Measurements from ENCODE around the gene CCT5.

The CCT5 gene

DNA sequence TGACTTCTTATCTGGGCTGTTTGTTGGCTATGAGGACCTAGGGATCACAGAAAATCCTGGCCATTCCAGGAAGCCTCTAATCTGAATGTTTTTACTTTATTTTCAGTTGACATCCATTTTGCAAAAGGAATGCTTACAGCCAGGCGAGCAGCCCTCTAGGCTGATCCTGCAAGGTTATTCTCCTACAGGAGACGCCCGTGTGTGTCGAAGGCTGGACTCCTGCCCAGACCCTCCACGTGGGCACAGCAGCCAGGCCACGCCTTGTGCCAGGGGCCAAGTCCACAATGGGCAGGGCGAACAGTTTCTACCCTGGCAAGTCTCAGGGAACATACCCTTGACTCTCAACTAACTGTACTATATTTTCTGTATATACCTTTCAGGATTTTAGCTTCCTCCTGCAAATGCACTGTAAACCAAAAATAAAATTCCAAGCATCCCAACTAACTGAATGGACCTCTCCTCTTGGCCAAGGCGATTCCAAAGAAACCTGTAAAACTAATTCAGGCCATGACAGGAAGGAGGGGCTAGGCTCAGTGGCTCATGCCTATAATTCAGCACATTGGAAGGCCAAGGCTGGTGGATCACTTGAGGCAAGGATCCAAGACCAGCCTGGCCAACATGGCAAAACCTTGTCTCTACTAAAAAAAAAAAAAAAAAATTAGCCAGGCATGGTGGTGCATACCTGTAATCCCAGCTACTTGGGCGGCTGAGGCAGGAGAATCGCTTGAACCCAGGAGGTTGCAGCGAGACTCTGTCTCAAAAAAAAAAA is 51.9 kb downstream of the CCT5 start:
- TF ChIP-seq CTCF (IDR thresholded peaks at IDR 0.05; ENCODE audit: low read depth, low read length): no peak
- DNase-seq: no peak
- H3K27me3 ChIP-seq (ENCODE audit: insufficient read depth, low read depth, severe bottlenecking): no peaks in the 10 kb centered on the region
- no peaks in the 10 kb centered on the region for H3K36me3 ChIP-seq
- no peak overlapping the region for H3K27ac ChIP-seq
- no peak overlapping the region for H3K4me3 ChIP-seq (ENCODE audit: low read depth, low read length)
- H3K9me3 ChIP-seq (ENCODE audit: severe bottlenecking): peaks cover 7% of the 10 kb centered on the region

DNA sequence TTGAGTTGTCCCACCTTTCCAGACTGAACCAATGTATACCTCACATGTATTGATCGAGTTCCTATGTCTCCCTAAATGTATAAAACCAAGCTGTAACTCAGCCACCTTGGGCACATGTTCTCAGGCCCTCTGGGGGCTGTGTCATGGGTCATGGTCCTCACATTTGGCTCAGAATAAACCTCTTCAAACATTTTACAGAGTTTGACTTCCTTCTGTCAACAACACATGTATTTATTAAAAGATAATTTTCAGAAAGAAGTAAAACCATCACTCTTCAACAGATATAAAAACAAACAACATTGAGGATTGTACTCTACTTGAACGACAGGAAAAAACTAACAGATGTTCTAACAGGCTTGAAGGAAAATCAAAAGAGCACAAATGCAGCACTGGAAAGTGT is 53.1 kb downstream of the CCT5 start:
- no peaks in the 10 kb centered on the region for H3K36me3 ChIP-seq
- H3K27me3 ChIP-seq (ENCODE audit: insufficient read depth, low read depth, severe bottlenecking): no peaks in the 10 kb centered on the region
- H3K9me3 ChIP-seq (ENCODE audit: severe bottlenecking): peaks cover 7% of the 10 kb centered on the region
- DNase-seq: no peak
- no peak overlapping the region for H3K27ac ChIP-seq
- TF ChIP-seq CTCF (IDR thresholded peaks at IDR 0.05; ENCODE audit: low read depth, low read length): no peak
- H3K4me3 ChIP-seq (ENCODE audit: low read depth, low read length): no peak overlapping the region

DNA sequence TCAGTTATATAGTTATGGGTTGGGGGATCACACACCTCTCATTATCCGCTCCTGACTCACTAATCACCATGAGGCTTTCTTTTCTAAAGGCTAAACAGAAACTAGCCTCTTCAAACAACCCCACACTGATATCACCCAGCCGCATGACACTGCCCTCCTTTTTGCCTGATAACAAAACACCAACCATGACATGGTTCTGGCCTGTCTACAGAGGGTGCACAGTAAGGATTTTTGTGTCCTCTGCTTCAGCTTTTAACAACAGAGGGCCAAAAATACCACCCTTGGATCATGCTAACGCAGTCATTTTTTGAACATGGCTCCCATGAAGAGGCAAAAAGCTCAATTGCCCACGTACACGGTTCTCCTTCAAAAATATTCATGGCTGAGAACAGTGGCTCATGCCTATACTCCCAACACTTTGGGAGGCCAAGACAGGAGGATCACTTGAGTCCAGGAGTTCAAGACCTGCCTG is 53.7 kb downstream of the CCT5 start:
- Histone ChIP-seq H3K27ac (no peak overlapping the region), H3K9me3 (ENCODE audit: severe bottlenecking) (peaks cover 7% of the 10 kb centered on the region), H3K27me3 (ENCODE audit: insufficient read depth, low read depth, severe bottlenecking) (no peaks in the 10 kb centered on the region), H3K36me3 (no peaks in the 10 kb centered on the region), H3K4me3 (ENCODE audit: low read depth, low read length) (no peak overlapping the region)
- no peak for DNase-seq
- TF ChIP-seq CTCF (IDR thresholded peaks at IDR 0.05; ENCODE audit: low read depth, low read length): no peak

- Histone ChIP-seq H3K9me3 (ENCODE audit: severe bottlenecking) (peaks cover 6% of the 10 kb centered on the region), H3K27ac (no peak overlapping the region), H3K4me3 (ENCODE audit: low read depth, low read length) (no peak overlapping the region), H3K27me3 (ENCODE audit: insufficient read depth, low read depth, severe bottlenecking) (no peaks in the 10 kb centered on the region), H3K36me3 (no peaks in the 10 kb centered on the region)
- DNase-seq: peak; percentile 42
- peak; percentile 54 for TF ChIP-seq CTCF (IDR thresholded peaks at IDR 0.05; ENCODE audit: low read depth, low read length)
These were observed 54.9 kb downstream of the CCT5 start for GRCh38 chr5:10304932-10305331.

DNA sequence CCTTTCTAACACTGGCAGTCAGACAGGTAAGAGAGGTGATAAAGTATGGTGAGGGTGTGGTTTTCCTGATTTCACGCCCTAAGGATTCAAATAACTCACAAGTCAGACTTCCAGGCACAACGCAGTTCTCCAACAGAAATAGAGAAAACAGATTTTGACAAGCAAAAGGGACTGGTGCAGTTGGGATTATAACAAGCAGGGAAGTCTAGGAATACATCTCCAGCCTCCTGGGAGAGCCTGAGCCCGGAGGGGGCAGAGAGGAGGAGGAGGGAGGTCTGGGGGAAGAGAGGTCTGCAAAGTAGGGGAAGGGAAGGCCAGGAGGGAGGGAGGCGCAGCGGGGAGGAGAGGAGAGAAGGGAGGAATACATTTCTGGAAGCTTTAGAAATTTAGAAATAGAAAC is 56.0 kb downstream of the CCT5 start:
- no peak for DNase-seq
- H3K27me3 ChIP-seq (ENCODE audit: insufficient read depth, low read depth, severe bottlenecking): no peaks in the 10 kb centered on the region
- no peaks in the 10 kb centered on the region for H3K36me3 ChIP-seq
- no peak overlapping the region for H3K4me3 ChIP-seq (ENCODE audit: low read depth, low read length)
- H3K9me3 ChIP-seq (ENCODE audit: severe bottlenecking): no peaks in the 10 kb centered on the region
- H3K27ac ChIP-seq: no peak overlapping the region
- TF ChIP-seq CTCF (IDR thresholded peaks at IDR 0.05; ENCODE audit: low read depth, low read length): no peak

DNA sequence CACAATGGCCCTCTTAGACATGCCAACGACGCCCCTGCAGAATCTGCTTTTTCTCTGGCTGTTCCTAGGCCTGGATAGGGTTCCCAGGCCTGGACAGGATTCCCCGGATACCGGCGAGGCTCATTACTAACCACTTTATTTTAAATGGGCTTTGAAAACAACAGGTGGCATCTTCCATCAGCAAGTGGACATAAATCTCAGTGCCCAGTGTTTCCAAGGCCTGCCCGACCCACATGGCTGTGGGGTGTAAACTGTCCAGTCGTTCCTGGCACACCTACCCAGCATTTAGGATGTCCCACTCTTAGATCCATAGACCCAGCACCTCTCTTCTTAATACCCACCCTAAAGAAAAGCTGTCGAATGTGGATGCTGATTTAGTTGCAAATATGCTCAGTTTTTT is 56.7 kb downstream of the CCT5 start:
- H3K27ac ChIP-seq: no peak overlapping the region

More for the DNA sequence above, 56.7 kb downstream of the CCT5 start:
- H3K9me3 ChIP-seq (ENCODE audit: severe bottlenecking): no peaks in the 10 kb centered on the region
- no peak for DNase-seq
- no peaks in the 10 kb centered on the region for H3K36me3 ChIP-seq
- TF ChIP-seq CTCF (IDR thresholded peaks at IDR 0.05; ENCODE audit: low read depth, low read length): no peak
- H3K4me3 ChIP-seq (ENCODE audit: low read depth, low read length): no peak overlapping the region
- no peaks in the 10 kb centered on the region for H3K27me3 ChIP-seq (ENCODE audit: insufficient read depth, low read depth, severe bottlenecking)
